SK-N-SH (cell line): Measurements from ENCODE around the gene MS4A4A. TPM values are rescaled to one million over a fixed set of nuclear protein-coding genes. Genes with fewer than 3 reads are reported as not detected.

Source experiments
- CTCF ChIA-PET: fragments of 300-600, 350-600 bp; formaldehyde crosslinking; extraction: SDS; loops from one replicate; lab custom pipeline; 2021; lab: Yijun Ruan, JAX
- POLR2A ChIA-PET: fragments of 350-600 bp; sonication (Branson Sonifier 250); formaldehyde crosslinking; extraction: SDS; loops from one replicate; lab custom pipeline; 2020; ENCODE audit warnings: antibody characterized with exemption, inconsistent platforms; lab: Yijun Ruan, JAX
- DNase-seq: peaks from one replicate; pipeline ENCODE4 v3.0.0; 2012
- H2AFZ ChIP-seq: fragments of 200-600 bp; sonication (generic); 2 replicates; pipeline ENCODE4 v1.8.1; 2016; ENCODE audit warnings: antibody characterized with exemption, mild to moderate bottlenecking, low read depth
- H3F3A ChIP-seq: fragments of 200-600 bp; sonication (generic); replicated peaks from 2 replicates; pipeline ENCODE3; 2016; ENCODE audit warnings: antibody characterized with exemption, mild to moderate bottlenecking; ENCODE audit not compliant: insufficient read depth
- H3K27ac ChIP-seq, 2 experiments: fragments of 200-500 bp in 1 of 2; fragments of 200-600 bp in 1 of 2; sonication (Bioruptor generic) in 1 of 2; sonication (generic), shearing (Covaris generic) in 1 of 2; 2 replicates each; pipeline versions ENCODE4 v1.5.1 to v1.6.1; 2014 to 2016; ENCODE audit warnings: low read depth in 2 of 2, inconsistent platforms in 1 of 2, low read length in 1 of 2, mild to moderate bottlenecking in 1 of 2, mixed read lengths in 1 of 2
- H3K27me3 ChIP-seq: fragments of 200-600 bp; sonication (generic), shearing (Covaris generic); 2 replicates; pipeline ENCODE4 v1.6.1; 2016; ENCODE audit warnings: mixed run types; ENCODE audit not compliant: insufficient read depth
- H3K36me3 ChIP-seq, 2 experiments: fragments of 200-500 bp in 1 of 2; fragments of 200-600 bp in 1 of 2; sonication (Bioruptor generic) in 1 of 2; sonication (generic) in 1 of 2; replicated peaks in 1 of 2; 2 replicates each; pipeline versions ENCODE3 to v1.5.1; 2014 to 2016; ENCODE audit warnings: low read length in 1 of 2, mild to moderate bottlenecking in 1 of 2; ENCODE audit not compliant: insufficient read depth in 2 of 2, control insufficient read depth in 1 of 2
- H3K4me1 ChIP-seq, 2 experiments: fragments of 200-500 bp in 1 of 2; fragments of 200-600 bp in 1 of 2; sonication (Bioruptor generic) in 1 of 2; sonication (generic), shearing (Covaris generic) in 1 of 2; 2 replicates each; pipeline versions ENCODE4 v1.5.1 to v1.6.1; 2014 to 2016; ENCODE audit warnings: low read depth in 1 of 2, low read length in 1 of 2, mixed run types in 1 of 2; ENCODE audit not compliant: insufficient read depth in 2 of 2, control insufficient read depth in 1 of 2
- H3K4me2 ChIP-seq: fragments of 200-600 bp; sonication (generic), shearing (Covaris generic); 2 replicates; pipeline ENCODE4 v1.6.1; 2017; ENCODE audit warnings: mixed run types
- H3K4me3 ChIP-seq, 2 experiments: fragments of 200-500 bp in 1 of 2; fragments of 200-600 bp in 1 of 2; sonication (Bioruptor generic) in 1 of 2; sonication (generic), shearing (Covaris generic) in 1 of 2; 2 replicates each; pipeline versions ENCODE4 v1.5.1 to v1.8.1; 2014 to 2016; ENCODE audit warnings: low read depth in 2 of 2, inconsistent platforms in 1 of 2, low read length in 1 of 2, mild to moderate bottlenecking in 1 of 2, mixed read lengths in 1 of 2, moderate library complexity in 1 of 2
- H3K79me2 ChIP-seq: fragments of 200-600 bp; sonication (generic); 2 replicates; pipeline ENCODE4 v1.8.1; 2017; ENCODE audit warnings: mild to moderate bottlenecking; ENCODE audit not compliant: insufficient read depth
- H3K9ac ChIP-seq: fragments of 200-600 bp; sonication (generic); 2 replicates; pipeline ENCODE4 v1.6.1; 2017; ENCODE audit warnings: mixed run types
- H3K9me2 ChIP-seq: fragments of 200-600 bp; sonication (generic); 2 replicates; pipeline ENCODE4 v1.6.1; 2017; ENCODE audit warnings: mixed run types
- H3K9me3 ChIP-seq: fragments of 200-600 bp; sonication (generic); 2 replicates; pipeline ENCODE4 v1.6.1; 2017; ENCODE audit warnings: mixed run types, mild to moderate bottlenecking, moderate library complexity
- H4K20me1 ChIP-seq: fragments of 200-600 bp; sonication (generic); 2 replicates; pipeline ENCODE4 v1.6.1; 2017; ENCODE audit warnings: mild to moderate bottlenecking, mixed run types; ENCODE audit not compliant: insufficient read depth
- CHD2 ChIP-seq: fragments of 150-350 bp; IDR thresholded peaks from 2 replicates; pipeline ENCODE4 v1.6.1; 2018; ENCODE audit warnings: low read length; ENCODE audit not compliant: partially characterized antibody
- FOSL2 ChIP-seq: IDR thresholded peaks from 2 replicates; pipeline ENCODE4 v1.4.0; 2012; ENCODE audit warnings: low read depth, mild to moderate bottlenecking, moderate library complexity, borderline replicate concordance
- FOXJ3 ChIP-seq: sonication (generic); formaldehyde crosslinking; IDR thresholded peaks from 2 replicates; pipeline ENCODE4 v1.5.1; 2020; ENCODE audit warnings: mild to moderate bottlenecking, missing genetic modification reagents
- FOXM1 ChIP-seq: IDR thresholded peaks from 2 replicates; pipeline ENCODE4 v1.4.0; 2012; ENCODE audit warnings: low read depth, mild to moderate bottlenecking
- GATA2 ChIP-seq: sonication (generic); formaldehyde crosslinking; IDR thresholded peaks from 2 replicates; pipeline ENCODE4 v1.5.0; 2020; ENCODE audit warnings: mild to moderate bottlenecking, missing genetic modification reagents
- IRF3 ChIP-seq: fragments of 150-350 bp; IDR thresholded peaks from 2 replicates; pipeline ENCODE4 v1.6.1; 2016; ENCODE audit warnings: mild to moderate bottlenecking, low read depth, low read length
- JUND ChIP-seq: IDR thresholded peaks from 2 replicates; pipeline ENCODE4 v1.4.0; 2012
- PBX3 ChIP-seq: IDR thresholded peaks from 2 replicates; pipeline ENCODE4; 2012
- RXRA ChIP-seq: IDR thresholded peaks from 2 replicates; pipeline ENCODE4 v1.4.0; 2012; ENCODE audit warnings: low read depth, mild to moderate bottlenecking, borderline replicate concordance
- SIN3A ChIP-seq: IDR thresholded peaks from 2 replicates; pipeline ENCODE4 v1.6.1; 2012; ENCODE audit warnings: low read depth, mild to moderate bottlenecking, low read length, moderate library complexity, borderline replicate concordance
- SMC3 ChIP-seq: IDR thresholded peaks from 2 replicates; pipeline ENCODE4 v1.6.1; 2012; ENCODE audit warnings: low read depth, low read length, improper control_type of control experiment
- TEAD4 ChIP-seq: IDR thresholded peaks from 2 replicates; pipeline ENCODE4 v1.4.0; 2012; ENCODE audit warnings: mild to moderate bottlenecking, borderline replicate concordance; ENCODE audit not compliant: insufficient read depth
- USF1 ChIP-seq: IDR thresholded peaks from 2 replicates; pipeline ENCODE4 v1.4.0; 2012; ENCODE audit warnings: low read depth, borderline replicate concordance
- WGBS: methylation state at CpG from one replicate; pipeline ENCODE4 v1.1.6; 2017; ENCODE audit warnings: low lambda C conversion rate; 5-methylcytosine and 5-hydroxymethylcytosine counted together
- polyA plus RNA-seq, 3 experiments: library from polyadenylated mRNA; depleted of rRNA; stranded (reverse); fragments of >200 nt; gene quantifications; 2 replicates each; pipeline ENCODE4 v1.2.3, GENCODE V29; 2012
- TF ChIP-seq, protein P1 (sequence below): IDR thresholded peaks from 2 replicates; pipeline ENCODE4 v1.4.0; 2012; ENCODE audit warnings: low read depth, borderline replicate concordance
- TF ChIP-seq, protein P2 (sequence below): fragments of 200-600 bp; sonication (generic); IDR thresholded peaks from 2 replicates; pipeline ENCODE4 v1.6.1; 2017; ENCODE audit warnings: antibody characterized with exemption, mild to moderate bottlenecking, moderate library complexity
- TF ChIP-seq, protein P3 (sequence below): IDR thresholded peaks from 2 replicates; pipeline ENCODE4 v1.4.0; 2012; ENCODE audit warnings: low read depth

MS4A4A gene
- polyA plus RNA-seq, 1 of the 3 experiments (the other 2 are of a cell fraction): not detected

DNA sequence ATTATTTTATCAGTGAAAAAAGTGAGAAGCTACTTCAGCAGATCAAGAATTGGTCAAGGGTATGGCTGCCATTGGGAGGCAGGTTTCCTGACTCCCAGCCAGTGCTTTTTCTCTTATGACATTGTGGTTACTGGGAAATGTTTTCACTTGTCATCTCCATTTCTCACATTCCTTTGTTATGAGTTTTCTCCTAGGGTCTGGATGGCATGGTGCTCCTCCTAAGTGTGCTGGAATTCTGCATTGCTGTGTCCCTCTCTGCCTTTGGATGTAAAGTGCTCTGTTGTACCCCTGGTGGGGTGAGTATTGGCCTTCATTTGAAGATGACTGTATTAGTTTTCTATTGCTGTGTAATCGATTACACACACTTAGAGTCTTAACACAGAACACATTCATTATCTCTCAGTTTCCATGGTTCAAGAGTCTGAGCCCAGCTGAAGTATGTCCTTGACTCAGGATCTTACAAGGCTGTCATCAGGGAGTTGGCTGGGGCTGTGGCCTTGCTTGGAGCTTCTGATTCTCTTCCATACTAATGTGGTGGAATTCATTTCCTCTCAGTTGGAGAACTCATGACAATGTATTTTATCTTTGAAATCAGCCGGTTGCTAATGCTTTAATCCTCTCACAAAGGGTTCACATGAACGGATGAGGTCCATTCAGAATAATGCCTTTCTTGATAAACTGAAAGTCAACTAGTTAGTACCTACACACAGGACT, 25.6 kb downstream of the MS4A4A start:
- DNase-seq: no peak
- Histone ChIP-seq H3K4me3 (no peak overlapping the region), H3K27me3 (no peaks in the 10 kb centered on the region), H3K9me3 (no peaks in the 10 kb centered on the region), H4K20me1 (no peaks in the 10 kb centered on the region), H2AFZ (no peak overlapping the region), H3K4me2 (peak overlapping the region; percentile 34), H3F3A (no peaks in the 10 kb centered on the region), H3K9me2 (no peaks in the 10 kb centered on the region), H3K9ac (no peak overlapping the region), H3K36me3 (no peaks in the 10 kb centered on the region), H3K79me2 (no peaks in the 10 kb centered on the region), H3K27ac (peak overlapping the region in 1 of 2 experiments; percentile 36; a peak in 2 of 4 replicates), H3K4me1 (no peaks in the 10 kb centered on the region)
- ChIA-PET POLR2A (no interaction called here), CTCF (interaction anchor here (1.0 kb wide), 1 partner anchor 41 kb away, joined by 4 read pairs; no protein-coding TSS in a partner anchor)
- TF ChIP-seq FOSL2 (no peak), SMC3 (no peak), GATA2 (no peak), IRF3 (no peak), FOXJ3 (CRISPR knock-in tag) (no peak), FOXM1 (no peak), PBX3 (no peak), USF1 (no peak), TEAD4 (no peak), RXRA (no peak), JUND (no peak), SIN3A (no peak), CHD2 (no peak)
- TF ChIP-seq, protein P1, sequence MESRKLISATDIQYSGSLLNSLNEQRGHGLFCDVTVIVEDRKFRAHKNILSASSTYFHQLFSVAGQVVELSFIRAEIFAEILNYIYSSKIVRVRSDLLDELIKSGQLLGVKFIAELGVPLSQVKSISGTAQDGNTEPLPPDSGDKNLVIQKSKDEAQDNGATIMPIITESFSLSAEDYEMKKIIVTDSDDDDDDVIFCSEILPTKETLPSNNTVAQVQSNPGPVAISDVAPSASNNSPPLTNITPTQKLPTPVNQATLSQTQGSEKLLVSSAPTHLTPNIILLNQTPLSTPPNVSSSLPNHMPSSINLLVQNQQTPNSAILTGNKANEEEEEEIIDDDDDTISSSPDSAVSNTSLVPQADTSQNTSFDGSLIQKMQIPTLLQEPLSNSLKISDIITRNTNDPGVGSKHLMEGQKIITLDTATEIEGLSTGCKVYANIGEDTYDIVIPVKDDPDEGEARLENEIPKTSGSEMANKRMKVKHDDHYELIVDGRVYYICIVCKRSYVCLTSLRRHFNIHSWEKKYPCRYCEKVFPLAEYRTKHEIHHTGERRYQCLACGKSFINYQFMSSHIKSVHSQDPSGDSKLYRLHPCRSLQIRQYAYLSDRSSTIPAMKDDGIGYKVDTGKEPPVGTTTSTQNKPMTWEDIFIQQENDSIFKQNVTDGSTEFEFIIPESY: no peak
- TF ChIP-seq, protein P2, sequence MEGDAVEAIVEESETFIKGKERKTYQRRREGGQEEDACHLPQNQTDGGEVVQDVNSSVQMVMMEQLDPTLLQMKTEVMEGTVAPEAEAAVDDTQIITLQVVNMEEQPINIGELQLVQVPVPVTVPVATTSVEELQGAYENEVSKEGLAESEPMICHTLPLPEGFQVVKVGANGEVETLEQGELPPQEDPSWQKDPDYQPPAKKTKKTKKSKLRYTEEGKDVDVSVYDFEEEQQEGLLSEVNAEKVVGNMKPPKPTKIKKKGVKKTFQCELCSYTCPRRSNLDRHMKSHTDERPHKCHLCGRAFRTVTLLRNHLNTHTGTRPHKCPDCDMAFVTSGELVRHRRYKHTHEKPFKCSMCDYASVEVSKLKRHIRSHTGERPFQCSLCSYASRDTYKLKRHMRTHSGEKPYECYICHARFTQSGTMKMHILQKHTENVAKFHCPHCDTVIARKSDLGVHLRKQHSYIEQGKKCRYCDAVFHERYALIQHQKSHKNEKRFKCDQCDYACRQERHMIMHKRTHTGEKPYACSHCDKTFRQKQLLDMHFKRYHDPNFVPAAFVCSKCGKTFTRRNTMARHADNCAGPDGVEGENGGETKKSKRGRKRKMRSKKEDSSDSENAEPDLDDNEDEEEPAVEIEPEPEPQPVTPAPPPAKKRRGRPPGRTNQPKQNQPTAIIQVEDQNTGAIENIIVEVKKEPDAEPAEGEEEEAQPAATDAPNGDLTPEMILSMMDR: no peak
- TF ChIP-seq, protein P3, sequence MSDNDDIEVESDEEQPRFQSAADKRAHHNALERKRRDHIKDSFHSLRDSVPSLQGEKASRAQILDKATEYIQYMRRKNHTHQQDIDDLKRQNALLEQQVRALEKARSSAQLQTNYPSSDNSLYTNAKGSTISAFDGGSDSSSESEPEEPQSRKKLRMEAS: no peak
- 0% methylated on average over 3 of the region's 3 CpGs for WGBS
